ENCODE measurements around the gene ADGRV1.
A peak's percentile ranks its signal among the peaks of the same experiment; 100 is the strongest.

The ADGRV1 gene

GRCh38 chr5:91145333-91145620 lies 586.7 kb downstream of the ADGRV1 start:
- no peak for DNase-seq

- DNase-seq: no peak
These were observed 587.6 kb downstream of the ADGRV1 start for GRCh38 chr5:91146230-91146629.

GRCh38 chr5:91146905-91147600 lies 588.5 kb downstream of the ADGRV1 start:
- DNase-seq: no peak

- no peak for DNase-seq
These were observed 591.6 kb downstream of the ADGRV1 start for GRCh38 chr5:91150234-91150633.

GRCh38 chr5:91150636-91151035 lies 592.0 kb downstream of the ADGRV1 start:
- DNase-seq: no peak

- DNase-seq: no peak
These were observed 593.4 kb downstream of the ADGRV1 start for GRCh38 chr5:91151947-91152346.

GRCh38 chr5:91154338-91154737 lies 595.7 kb downstream of the ADGRV1 start:
- no peak for DNase-seq

- DNase-seq: no peak
These were observed 596.7 kb downstream of the ADGRV1 start for GRCh38 chr5:91155274-91155673.

- no peak for DNase-seq
These were observed 597.6 kb downstream of the ADGRV1 start for GRCh38 chr5:91156242-91156641.

GRCh38 chr5:91158011-91158410 lies 599.4 kb downstream of the ADGRV1 start:
- no peak for DNase-seq

GRCh38 chr5:91159647-91160046 lies 601.0 kb downstream of the ADGRV1 start:
- no peak for DNase-seq

GRCh38 chr5:91160714-91161285 lies 602.2 kb downstream of the ADGRV1 start:
- no peak for DNase-seq

- DNase-seq: peak; percentile 31
These were observed 604.2 kb downstream of the ADGRV1 start for GRCh38 chr5:91162534-91163381.

- DNase-seq: no peak
These were observed 605.8 kb downstream of the ADGRV1 start for GRCh38 chr5:91164424-91164823.

GRCh38 chr5:91166059-91166807 lies 607.6 kb downstream of the ADGRV1 start:
- no peak for DNase-seq

GRCh38 chr5:91168859-91169258 lies 610.3 kb downstream of the ADGRV1 start:
- no peak for DNase-seq

GRCh38 chr5:91170266-91170665 lies 611.7 kb downstream of the ADGRV1 start:
- DNase-seq: no peak

- DNase-seq: no peak
These were observed 612.7 kb downstream of the ADGRV1 start for GRCh38 chr5:91171322-91171721.

GRCh38 chr5:91174396-91174795 lies 615.8 kb downstream of the ADGRV1 start:
- DNase-seq: no peak

GRCh38 chr5:91175708-91176107 lies 617.1 kb downstream of the ADGRV1 start:
- DNase-seq: no peak

GRCh38 chr5:91176288-91177016 lies 617.9 kb downstream of the ADGRV1 start:
- no peak for DNase-seq

GRCh38 chr5:91177085-91177484 lies 618.5 kb downstream of the ADGRV1 start:
- DNase-seq: no peak

GRCh38 chr5:91177639-91178038 lies 619.0 kb downstream of the ADGRV1 start:
- no peak for DNase-seq

Measured in CD4-positive, alpha-beta T cell treated with Interleukin-17A for 4 hours (primary cell).